Measurements from ENCODE around the gene HSD11B1.

The HSD11B1 gene

GRCh38 chr1:209748620-209749019 is 44.0 kb downstream of the HSD11B1 start:
- DNase-seq (ENCODE audit: low read depth, low spot score): no peak
- no peak overlapping the region for H3K4me3 ChIP-seq (ENCODE audit: low read depth, low read length)
- TF ChIP-seq, protein P1, sequence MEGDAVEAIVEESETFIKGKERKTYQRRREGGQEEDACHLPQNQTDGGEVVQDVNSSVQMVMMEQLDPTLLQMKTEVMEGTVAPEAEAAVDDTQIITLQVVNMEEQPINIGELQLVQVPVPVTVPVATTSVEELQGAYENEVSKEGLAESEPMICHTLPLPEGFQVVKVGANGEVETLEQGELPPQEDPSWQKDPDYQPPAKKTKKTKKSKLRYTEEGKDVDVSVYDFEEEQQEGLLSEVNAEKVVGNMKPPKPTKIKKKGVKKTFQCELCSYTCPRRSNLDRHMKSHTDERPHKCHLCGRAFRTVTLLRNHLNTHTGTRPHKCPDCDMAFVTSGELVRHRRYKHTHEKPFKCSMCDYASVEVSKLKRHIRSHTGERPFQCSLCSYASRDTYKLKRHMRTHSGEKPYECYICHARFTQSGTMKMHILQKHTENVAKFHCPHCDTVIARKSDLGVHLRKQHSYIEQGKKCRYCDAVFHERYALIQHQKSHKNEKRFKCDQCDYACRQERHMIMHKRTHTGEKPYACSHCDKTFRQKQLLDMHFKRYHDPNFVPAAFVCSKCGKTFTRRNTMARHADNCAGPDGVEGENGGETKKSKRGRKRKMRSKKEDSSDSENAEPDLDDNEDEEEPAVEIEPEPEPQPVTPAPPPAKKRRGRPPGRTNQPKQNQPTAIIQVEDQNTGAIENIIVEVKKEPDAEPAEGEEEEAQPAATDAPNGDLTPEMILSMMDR (IDR thresholded peaks at IDR 0.05; ENCODE audit: low read depth, low read length): no peak
- in situ Hi-C loops (cut with HindIII; ENCODE audit: low sequenced_read_pairs): no loop called here

DNA sequence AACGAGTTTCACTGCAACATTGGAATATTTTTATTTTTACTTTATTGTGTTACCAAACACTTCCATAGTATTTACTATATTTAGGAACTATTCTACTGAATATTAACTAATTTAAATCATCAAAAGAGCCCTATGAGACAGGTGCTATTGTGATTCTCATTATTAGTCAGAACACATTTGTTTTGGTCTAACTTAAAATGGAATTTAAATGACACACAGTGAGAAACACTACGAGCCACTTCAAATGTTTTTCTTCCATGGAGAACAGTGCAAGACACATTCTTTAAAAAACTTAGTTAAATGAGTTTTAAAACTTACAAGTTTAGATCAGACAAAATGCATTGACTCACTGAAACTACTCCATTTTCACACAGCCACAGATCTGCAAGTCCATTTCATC is 44.6 kb downstream of the HSD11B1 start:
- no peak for DNase-seq (ENCODE audit: low read depth, low spot score)
- TF ChIP-seq, protein P1 (IDR thresholded peaks at IDR 0.05; ENCODE audit: low read depth, low read length): no peak
- in situ Hi-C loops (cut with HindIII; ENCODE audit: low sequenced_read_pairs): no loop called here
- no peak overlapping the region for H3K4me3 ChIP-seq (ENCODE audit: low read depth, low read length)

DNA sequence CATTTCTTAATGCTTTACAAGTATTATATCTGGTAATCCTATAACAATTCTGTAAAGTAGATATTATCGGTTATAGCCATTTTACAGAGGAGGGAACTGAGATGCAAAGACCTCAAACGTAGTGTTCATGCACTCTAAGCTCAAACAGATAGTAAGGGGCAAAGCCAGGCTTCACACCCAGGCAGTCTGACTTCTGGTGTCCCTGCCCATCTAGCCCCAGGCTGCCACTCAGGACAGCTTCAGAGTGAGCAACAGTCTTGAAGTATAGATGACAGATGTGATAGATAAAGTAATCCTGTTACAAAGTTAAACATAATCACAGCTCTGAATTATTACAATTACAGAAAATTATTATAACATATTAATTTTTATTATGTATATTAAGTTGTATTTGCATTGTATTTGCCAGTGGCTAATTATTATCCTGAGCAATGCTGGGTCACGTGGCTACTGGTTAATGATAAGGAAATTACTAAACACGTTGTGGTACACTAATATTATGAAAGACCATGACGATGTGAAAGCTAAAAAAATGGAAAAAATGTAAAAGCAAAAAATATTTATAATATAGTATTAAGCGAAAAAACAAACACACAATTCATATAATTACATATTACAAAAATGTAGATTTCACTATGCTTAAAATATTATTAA is 45.2 kb downstream of the HSD11B1 start:
- no peak for DNase-seq (ENCODE audit: low read depth, low spot score)
- H3K4me3 ChIP-seq (ENCODE audit: low read depth, low read length): no peak overlapping the region
- TF ChIP-seq, protein P1 (IDR thresholded peaks at IDR 0.05; ENCODE audit: low read depth, low read length): no peak
- in situ Hi-C loops (cut with HindIII; ENCODE audit: low sequenced_read_pairs): no loop called here

- H3K4me3 ChIP-seq (ENCODE audit: low read depth, low read length): no peak overlapping the region
- in situ Hi-C loops (cut with HindIII; ENCODE audit: low sequenced_read_pairs): no loop called here
- DNase-seq (ENCODE audit: low read depth, low spot score): no peak
- TF ChIP-seq, protein P1 (IDR thresholded peaks at IDR 0.05; ENCODE audit: low read depth, low read length): no peak
These were observed 47.1 kb downstream of the HSD11B1 start for GRCh38 chr1:209751627-209752231.

DNA sequence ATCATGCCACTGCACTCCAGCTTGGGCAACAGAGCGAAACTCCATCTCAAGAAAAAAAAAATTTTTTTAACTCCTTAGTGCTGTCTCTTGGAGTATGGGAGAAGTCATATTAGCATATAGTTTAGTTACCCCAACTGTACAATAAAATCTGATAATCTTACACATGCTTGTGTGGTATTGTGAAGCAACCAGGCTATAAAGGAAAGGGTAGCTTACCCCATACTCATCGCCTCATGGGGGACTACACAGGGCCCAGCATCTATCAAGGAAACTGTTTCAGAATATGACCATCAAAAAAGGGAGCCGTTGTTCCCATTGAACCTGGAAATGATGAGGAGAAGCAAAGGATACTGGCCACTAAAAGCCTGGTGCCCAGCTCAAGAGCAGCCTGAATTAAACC is 48.2 kb downstream of the HSD11B1 start:
- DNase-seq (ENCODE audit: low read depth, low spot score): no peak
- in situ Hi-C loops (cut with HindIII; ENCODE audit: low sequenced_read_pairs): no loop called here
- TF ChIP-seq, protein P1 (IDR thresholded peaks at IDR 0.05; ENCODE audit: low read depth, low read length): no peak

DNA sequence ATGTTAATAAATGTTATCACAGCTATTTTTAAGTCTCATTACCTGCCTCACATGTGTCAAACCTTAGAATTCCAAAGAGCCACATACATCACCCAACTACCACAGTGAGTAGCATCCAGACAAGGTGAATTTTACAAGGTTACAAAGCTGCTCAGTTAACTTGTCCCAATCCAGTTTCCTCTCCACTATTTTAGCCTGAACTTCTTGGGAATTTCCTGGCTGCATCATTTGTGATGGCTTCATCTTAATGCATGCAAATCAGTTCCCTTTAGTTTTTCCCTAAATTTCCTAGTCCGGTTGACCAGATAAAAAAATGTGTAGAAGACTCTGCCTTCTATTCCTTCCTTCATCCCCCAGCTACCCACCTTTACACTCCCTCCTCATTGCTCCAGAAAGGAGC is 50.6 kb downstream of the HSD11B1 start:
- H3K4me3 ChIP-seq (ENCODE audit: low read depth, low read length): no peak overlapping the region
- TF ChIP-seq, protein P1 (IDR thresholded peaks at IDR 0.05; ENCODE audit: low read depth, low read length): no peak
- DNase-seq (ENCODE audit: low read depth, low spot score): no peak
- in situ Hi-C loops (cut with HindIII; ENCODE audit: low sequenced_read_pairs): no loop called here

More for the DNA sequence above, 48.2 kb downstream of the HSD11B1 start:
- no peak overlapping the region for H3K4me3 ChIP-seq (ENCODE audit: low read depth, low read length)

Data from astrocyte of the spinal cord (primary cell).